Measurements from ENCODE around the gene PTGDR2.

PTGDR2 gene

DNA sequence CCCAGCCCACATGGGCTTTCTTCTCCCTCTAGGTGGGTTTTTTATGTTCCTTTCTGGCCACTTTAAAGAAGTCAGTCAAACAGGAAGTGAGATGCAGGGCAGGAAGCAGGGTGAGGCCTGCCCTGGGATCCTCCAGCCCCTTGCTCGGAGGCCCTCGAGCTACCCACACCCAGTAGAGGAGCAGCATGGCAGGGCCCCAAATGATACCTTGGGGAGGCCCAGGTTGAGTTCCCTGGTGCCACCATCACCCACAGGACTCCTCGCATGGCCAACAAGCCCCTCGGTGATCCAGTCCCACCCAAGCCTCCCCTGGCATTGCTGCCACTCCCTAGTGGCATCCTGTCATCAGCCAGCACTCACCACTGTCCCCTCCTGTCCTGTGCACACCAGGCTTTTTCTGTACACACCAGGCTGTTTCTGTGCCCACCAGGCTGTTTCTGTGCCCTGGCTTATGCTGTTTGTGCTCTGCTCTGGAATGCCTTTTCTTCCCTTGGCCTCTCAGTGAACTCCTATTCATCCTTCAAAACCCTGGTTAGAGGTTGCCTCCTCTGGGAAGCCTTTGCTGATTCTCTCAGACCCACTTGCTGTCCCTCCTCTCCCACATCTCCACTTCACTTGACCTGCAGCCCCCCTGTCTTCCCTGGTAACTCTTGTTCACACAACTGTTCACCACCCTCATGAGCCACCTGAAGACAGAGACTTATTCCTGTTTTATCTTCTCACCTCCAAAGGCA lies 3.1 kb upstream of the PTGDR2 start:
- no peak for DNase-seq (ENCODE audit: low read depth)

DNA sequence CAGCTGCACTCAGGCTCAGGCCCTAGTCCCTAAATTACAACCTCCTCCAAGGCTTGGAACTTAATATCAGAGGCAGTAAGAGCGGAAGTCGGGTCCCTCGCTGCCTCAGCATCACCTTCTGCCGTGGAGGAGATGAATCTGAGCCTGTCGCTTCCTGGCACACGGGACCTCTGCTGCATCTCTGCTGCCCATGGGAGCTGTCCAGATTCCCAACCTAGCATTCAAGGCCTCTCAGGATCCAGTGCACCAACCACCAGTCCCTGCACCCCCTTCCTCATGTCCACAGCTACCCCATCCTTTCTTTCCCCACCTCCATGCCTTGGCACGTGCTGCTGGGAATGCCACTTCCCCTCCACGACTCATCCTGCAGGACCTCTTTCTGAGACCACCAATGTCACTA lies 2.5 kb upstream of the PTGDR2 start:
- DNase-seq (ENCODE audit: low read depth) = no peak

DNA sequence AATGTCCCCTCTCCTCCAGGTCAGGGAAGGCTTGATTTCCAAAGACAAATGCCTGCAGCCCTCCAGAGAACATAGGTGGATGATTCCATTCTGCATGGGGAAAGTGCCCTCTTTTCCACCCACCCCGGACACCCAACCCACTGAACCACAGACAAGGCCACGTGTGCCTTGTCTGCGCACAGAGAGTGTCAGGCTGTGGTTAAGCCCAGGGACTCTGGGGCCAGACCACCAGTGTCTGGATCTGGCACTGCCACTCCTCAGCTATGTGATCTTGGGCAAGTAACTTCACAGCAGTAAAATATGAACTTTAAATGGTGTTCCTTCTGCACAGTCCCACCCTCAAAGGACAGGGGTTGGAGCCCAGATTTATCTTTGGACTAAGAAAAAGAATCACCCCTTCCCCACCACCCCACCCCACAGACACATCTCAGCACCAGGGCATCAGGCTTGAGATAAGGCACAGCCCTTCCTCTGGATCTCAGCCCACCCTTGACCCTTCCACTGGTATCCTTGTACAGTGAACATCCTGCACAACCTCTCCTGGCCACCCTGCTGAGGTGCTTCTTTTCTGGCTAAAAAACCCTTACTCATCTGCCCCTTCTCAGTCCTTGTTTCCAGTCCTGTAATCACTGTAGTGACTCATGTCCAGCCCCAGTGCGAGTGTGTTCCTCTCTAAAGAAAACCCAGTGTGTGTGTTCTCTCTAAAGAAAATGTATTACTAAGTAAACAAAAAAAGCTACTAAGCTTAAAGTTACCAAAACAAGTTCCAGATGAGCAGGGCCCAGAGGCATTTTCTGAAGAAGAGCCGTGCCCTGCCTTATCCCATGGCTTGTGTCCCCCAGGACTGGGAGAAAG lies 1.9 kb upstream of the PTGDR2 start:
- DNase-seq (ENCODE audit: low read depth) = no peak

DNA sequence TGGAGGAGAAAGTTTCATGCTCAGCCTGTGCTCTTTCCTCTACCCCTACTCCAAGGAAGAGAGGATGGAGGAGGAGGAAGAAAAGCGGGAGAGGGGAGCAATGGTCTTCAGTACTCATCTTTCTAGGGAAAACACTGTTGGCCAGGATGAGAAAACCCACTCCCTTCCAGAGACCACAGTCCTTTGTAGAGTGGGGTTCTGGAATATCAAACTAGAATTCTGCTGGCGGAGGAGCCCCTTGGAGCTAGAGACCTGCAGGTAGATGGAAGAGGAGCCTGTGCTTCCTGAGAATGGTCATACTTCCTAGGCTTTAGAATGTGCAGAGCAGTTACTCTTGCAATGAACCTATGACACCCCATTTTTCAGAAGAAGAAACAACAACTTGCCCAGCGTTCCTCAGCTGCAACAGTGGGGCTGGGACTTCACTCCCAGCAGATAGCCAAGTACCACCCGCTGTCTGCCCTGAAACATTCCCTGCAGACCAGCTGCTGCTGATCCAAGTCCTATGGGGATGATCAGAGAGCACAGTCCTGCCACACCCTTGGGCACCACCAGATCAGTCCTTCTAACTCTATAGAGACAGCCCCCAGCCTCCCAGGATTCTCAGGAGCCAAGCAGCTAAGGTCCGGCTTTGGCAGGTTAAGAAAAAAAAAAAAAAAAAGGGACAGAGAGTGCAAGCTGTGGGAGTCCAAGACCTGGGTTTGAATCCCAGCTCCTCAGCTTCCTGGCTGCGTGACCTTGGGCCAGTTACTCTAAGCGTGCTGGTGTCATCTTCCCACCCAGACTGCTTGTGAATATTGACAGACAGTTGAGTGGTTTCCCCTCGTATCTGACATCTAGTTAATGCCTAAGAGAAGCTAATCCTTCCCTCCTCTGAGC lies 664 bp downstream of the PTGDR2 start:
- DNase-seq (ENCODE audit: low read depth) = no peak

DNA sequence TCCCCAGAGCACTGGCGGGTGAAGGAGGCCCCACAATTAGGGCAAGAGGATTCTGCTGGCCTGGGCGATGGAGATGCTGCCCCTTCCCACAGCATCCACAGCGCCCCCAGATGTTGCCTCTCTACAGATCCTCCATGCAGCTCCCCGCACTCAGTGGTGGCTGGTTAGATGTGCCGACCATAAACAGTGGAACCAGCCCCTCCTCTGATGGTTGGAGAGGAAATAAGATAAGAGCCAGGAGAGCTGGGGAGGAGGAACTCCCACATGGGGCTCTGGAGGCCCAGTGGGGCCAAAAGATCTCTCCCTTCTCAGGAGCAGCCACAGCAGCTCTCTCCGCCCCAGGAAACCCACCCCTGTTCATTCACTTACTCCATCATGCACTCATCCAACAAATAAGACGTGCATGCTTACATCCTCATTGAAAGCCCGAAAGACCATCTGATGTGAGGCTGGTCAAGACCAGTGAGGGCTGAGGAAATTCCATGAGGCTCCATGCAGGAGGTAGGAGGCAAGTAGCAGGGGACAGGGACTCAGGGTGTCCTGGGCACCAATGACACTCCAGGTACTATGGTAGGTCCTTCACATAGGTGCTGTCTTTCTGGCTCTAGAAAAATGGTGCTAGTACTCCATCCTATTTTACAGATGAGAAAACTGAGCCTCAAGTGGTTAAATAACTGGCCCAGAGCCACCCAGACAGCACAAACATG lies 1.5 kb downstream of the PTGDR2 start:
- no peak for DNase-seq (ENCODE audit: low read depth)

DNA sequence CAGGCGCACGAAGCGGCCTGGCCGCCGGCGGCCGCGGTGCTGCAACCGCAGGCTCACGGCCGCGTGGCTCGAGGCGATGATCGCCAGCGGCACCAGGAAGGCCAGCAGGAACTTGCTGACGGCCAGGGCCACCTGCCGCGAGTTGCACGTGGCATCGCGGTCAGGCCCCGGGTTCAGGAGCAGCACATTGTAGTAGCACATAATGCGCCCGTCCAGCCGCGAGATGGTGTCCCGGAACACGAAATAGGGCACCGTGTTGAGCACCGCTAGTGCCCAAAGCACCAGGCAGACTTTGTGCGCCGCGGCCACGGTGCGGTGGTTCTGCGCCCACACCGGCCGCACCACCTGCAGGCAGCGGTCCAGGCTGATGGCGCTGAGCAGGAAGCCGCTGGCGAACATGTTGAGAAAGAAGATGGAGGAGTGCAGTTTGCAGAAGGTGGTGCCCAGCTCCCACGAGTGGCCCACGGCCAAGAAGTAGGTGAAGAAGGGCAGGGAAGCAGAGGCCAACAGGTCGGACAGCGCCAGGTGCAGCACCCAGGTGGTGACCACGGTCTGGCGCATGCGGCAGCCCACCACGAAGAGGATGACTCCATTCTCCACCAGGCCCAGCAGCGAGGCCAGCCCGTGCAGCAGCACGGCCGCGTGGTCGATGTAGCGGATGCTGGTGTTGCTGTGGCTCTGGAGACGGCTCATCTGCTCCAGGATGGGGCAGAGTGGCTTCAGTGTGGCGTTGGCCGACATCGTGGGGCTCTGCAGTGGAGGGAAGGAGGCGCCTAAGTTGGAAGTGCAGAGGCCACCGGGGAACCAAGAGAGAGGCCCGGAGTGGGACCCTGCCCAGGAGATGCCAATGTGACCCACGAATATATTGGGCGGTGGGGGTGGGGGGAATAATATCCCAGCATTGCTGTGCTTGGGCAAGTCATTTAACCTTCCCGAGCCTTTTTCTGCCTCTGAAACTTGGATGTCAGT lies 2.5 kb downstream of the PTGDR2 start:
- no peak for DNase-seq (ENCODE audit: low read depth)

DNA sequence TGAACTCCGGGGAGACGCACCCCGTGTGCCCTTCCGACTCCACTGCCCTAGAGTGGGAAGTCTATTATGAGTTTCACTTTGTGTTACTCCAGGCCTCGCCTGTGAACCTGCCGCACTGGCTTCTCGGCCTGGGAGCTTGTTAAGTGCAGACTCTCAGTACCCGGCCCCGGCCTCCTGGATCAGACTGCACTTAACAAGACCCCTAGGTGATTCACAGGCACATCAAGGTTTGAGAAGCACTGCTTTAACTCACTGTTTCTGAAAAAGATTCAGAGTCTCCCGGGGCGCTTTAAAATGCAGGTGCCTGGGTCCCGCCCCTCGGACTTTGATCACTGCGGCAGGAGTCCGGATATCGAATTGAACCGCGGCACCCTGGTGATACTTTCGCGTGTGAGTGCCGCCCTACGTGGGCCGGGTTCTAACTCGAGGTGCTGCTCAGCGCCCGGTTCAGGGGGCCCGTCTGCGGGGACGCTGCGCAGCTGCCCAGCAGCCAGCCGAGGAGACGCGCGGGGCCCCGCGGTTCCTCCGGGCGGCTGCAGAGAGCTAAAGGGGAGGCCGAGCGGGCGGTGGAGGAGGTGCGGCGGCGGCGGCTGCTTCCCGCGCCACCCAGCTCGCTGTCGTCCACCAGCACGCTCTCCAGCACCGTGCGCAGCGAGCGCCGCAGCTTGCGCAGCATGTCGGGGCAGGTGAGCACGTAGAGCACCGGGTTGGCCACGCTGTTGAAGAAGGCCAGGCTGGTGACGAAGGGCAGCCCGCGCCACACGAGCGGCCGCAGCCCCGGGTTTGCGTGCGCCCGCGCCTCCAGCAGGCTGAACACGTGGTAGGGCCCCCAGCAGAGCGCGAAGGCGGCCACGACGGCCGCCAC lies 3.4 kb downstream of the PTGDR2 start:
- DNase-seq (ENCODE audit: low read depth) = no peak

DNA sequence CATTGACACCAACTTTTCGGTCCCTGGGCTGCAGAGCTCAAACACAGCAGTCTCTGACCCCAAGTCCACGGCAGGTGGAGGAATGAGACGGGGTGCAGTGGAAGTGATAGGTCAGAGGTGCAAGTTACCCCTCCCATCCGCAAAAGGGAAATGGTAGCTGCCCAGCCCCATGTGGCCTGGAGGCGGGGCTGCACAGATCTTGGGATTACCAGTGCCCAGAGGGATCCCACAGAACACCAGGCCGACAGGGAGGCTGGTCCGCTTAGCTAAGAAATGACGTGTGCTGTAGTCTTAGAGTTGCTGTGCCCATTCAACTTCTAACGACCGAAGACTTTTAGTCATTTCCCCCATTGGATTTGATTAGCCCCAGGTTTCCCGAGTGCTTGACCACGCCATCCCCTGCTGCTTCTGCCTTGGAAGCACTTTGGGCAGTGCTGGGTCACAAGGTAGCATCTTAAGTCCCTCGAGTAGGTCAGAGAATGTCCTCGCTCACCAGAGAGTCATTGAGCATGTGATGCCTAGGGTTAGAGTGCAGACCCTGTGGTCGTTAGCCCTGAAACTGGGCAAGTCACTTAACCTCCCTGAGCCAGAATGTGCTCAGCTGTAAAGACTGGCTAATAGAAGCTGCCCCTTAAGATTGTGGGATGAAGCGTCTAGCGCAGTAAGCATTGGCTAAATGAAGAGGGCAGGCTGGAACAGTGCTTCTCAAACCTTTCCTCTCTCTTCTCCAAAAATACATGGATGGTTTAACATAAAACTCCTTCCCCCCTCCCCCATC lies 4.2 kb downstream of the PTGDR2 start:
- no peak for DNase-seq (ENCODE audit: low read depth)

DNA sequence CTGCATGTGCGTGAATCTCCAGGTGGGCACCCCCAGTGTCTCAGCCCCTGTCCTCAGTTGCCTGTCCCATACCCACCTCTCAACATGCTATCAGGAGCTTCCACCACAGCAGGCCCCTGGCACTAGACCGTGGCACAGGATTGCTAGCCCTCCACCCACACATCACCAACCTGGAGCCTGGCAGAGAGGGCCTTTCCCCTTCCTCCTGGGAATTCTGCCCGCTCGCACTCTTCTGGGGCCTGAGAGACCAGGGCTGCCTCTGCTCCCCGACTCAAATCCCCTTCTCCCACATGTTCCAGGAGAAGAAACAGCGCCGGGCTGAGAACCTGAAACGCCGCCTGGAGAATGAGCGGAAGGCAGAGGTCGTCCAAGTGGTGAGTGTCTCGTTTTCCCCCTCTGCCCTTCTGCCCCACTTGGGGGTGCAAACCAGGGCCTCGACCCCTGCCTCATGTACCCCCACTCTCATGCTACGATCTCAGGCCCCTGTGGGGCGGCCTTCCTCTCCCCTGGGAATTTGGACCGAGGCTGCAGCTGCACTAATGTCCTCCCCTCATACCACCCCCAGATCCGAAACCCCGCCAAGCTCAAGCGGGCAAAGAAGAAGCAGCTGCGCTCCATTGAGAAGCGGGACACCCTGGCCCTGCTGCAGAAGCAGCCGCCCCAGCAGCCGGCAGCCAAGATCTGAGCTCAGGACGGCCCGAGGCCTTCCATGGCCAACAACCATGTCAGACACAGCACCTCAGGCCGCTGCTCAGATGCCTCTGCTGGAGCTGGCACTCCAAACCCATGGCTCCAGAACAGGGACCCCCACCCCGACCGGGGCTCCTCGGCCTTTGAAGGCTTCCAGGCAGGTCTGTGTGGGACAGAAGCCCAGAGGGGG lies 5.9 kb downstream of the PTGDR2 start:
- no peak for DNase-seq (ENCODE audit: low read depth)

DNA sequence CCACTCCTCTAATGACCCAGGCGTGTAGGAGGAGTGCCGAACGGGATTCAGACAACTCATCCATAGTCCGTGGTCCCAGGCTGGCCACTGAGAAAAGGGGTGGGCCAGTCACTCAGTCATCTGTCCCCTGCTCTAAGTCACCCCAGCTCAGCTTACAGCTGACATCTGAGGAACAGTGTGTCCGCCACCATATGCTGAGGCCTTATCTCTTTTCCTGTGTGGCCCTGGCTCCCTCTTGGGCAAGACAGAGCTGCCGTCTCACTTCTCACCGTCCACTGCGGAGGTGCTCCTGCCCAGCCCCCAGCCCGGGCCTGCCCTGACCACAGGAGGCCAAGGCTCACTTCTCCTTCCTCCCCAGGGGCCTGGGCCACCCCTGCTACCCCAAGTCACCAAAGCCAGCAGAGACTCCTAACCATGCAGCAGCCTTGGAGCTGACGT lies 7.0 kb downstream of the PTGDR2 start:
- DNase-seq (ENCODE audit: low read depth) = no peak

DNA sequence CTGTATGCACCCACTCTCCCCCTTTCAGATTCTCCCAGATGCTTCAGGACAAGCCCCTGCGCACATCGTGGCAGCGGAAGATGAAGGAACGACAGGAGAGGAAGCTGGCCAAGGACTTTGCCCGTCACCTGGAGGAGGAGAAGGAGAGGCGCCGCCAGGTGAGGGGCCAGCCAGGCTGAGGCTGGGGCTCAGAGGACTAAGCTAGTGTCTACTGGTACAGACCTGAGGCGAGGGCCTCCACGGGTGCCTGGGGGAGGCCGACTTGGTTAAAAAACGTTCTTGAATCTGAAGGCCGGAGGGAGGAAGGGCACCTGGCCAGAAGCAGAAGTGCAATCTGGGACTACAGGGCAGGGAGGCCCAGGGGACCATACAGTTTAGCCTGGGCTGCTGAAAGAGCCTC lies 7.9 kb downstream of the PTGDR2 start:
- no peak for DNase-seq (ENCODE audit: low read depth)

DNA sequence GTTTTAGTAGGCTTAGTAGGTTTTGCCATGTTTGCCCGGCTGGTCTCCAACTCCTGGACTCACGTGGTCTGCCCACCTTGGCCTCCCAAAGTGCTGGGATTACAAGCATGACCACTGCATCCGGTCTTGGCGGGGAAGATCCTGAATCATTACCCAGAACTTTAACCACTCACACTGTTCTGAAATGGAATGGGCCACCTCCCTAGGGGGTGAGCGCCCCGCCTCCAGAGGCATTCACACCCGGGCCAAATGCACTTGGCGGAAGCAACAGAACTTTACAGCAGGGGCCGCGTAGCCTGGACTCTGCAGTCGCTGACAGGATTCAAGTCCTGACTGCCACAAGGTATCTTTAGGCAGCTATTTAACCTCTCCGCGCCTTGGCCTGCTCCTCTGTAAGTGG lies 8.5 kb downstream of the PTGDR2 start:
- DNase-seq (ENCODE audit: low read depth) = no peak

DNA sequence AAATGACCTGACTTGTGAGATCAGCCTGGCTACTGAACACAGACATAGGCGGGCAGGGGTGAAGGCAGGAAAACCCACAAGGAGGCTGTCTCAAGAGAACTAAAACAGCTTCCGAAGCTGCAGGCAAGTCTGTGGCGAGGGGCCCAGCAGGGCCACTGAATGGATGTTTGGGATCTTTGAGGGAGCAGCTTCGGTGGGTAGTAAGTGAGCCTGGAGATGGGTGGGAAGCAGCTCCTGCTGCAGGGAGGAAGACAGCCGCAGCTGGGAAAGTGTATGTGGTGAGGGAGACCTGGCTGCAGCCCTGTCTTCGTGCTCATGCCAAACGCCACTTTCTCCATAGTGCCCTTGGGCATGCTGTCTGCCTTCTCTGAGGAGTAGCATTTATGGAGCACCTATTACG lies 10.4 kb downstream of the PTGDR2 start:
- no peak for DNase-seq (ENCODE audit: low read depth)

DNA sequence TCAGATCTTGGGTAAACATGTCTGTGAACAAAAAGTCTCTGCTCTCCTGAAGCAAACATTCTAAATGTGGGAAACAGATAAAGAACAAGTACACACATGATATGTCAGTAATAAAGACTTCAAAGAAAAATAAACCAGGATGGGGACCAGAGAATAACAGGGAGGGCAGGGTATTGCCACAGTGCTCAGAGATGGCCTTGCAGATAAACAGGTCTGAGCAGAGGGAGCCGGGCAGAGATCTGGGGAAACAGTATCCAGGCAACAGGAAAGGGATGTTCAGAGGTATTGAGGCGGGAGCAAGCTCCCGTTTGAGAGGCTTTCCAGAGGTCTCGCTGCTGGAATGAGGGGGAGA lies 10.9 kb downstream of the PTGDR2 start:
- no peak for DNase-seq (ENCODE audit: low read depth)

DNA sequence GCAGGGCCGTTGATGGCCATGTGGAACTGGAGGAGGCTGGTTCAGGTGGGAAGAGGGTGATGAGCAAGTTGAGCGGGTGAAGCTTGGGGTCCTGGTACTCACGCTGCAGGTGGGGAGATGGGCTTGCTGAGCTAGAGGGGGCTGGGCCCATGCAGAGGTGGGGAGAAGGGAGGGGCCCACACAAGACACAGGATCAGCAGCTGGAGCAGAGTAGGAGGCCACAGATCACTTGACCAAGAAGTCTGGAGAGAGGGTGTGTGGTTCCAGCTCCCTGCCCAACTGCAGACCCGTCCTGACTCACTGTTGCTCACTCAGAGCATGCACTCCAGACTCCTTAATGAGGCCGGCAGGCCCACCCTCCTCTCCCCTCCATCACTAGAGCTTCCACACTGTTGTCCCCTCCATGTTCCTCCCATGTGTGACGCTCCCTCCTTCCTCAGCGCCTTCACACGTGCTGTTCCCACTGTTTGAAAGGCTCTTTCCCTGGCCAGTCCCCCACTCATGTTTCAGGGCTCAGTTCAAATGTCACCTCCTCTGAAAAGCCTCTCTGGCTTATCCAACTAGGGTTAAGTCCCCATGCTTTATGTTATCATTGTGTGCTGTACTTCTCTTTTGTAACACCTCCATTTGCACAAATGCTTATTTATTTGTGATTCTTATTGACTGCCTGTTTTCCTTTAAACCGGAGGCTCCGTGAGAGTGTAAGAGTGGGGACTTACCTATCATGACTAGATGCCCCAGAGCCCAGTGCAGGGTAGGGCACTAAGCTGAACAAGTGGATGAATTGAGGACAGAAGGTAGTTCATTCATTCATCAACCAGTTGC lies 11.5 kb downstream of the PTGDR2 start:
- no peak for DNase-seq (ENCODE audit: low read depth)

DNA sequence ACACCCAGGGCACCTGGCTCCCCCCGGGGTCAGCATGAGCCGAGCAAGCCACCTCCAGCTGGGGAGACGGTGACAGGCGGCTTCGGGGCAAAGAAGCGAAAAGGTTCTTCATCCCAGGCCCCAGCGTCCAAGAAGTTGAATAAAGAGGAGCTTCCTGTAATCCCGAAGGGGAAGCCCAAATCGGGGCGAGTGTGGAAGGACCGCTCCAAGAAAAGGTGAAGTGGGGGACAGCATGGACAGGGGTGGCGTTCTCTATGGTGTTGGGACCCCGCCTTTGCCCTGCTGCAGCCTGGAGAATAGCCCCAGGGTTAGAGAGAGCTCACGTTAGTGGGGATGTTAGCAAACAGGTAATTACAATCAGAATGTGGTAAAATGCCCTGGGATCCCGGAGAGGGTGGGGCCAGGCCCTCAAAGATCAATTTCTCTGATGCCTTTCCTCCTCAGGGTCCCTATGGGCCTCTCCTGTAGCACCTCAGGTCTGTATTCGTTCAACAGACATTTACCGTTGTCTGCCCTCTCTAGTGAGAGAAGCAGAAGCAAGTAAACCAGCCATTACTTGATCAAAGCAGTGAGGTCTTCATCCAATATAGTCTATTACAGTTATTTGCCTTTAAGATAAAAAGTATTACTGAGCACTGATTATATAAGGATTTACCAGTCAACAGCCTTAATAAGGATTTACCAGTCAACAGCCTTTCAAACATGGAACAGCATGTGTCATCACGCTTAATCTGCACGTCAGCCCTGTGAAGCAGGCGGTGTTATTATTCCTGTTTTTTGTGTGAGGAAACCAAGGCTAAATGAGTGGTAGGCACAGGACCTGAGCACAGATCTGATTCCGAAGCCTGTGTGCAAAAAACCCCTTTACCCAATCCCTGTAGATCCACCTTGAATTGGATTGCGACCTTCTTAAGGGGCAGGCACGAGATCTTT lies 12.8 kb downstream of the PTGDR2 start:
- no peak for DNase-seq (ENCODE audit: low read depth)

Data from stimulated activated CD8-positive, alpha-beta memory T cell treated with anti-CD3 and anti-CD28 coated beads, Interleukin-15, amount 100 ng/mL, for 1 hour (primary cell).